ENCODE data around the gene IGSF9.

Gene IGSF9

DNA sequence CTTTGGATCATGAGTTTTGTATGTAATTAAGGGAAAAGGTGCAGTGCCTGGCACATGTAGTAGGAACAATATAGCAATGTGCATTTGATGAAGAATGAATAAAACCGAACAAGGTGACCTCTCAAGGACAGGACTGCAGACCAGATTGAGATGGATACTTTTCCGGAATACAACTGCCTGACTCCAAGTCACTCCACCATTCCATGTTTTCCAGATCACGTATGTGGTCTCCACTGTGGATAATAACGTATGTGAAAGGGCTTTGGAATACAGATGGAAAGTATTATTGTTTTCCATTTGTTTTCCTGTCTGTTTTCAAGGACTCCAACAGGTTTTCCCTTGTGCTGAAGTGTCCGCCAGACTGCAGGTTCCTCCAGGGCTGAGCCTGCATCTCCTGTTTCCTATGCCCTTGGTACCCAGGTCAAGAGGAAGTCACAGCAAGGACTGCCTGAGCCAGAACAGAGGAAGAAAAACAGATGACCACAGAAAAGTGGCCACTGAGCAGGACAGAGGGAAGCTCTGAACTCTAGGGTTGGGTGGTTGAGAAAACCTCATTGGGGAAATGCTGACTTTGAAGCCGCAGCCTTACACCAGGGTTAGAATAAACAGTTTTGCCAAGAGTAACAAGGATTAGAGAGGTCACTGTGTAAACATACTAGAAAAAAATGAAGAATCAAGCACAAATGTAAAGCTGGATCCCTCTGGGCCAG is 49.4 kb downstream of the IGSF9 start:
- no peak for DNase-seq

DNA sequence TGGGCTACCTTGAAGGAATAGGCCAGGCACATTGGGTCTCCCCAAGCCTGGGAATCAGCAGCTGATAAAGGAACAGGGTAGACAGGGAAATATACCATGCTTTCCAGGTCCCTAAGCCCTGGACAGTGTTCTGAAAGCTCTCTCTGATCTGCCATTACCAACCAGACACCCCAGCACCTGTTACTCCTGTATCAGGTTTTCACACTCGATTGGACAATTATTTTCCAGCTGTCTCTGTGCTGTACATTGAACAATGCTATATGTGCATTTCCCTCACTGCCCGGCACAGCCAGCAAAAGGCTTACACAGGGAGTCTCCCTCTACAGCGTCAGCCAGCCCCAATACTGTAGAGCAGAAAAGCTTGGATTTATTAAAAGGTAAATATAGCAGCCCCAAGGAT is 50.1 kb downstream of the IGSF9 start:
- no peak for DNase-seq

DNA sequence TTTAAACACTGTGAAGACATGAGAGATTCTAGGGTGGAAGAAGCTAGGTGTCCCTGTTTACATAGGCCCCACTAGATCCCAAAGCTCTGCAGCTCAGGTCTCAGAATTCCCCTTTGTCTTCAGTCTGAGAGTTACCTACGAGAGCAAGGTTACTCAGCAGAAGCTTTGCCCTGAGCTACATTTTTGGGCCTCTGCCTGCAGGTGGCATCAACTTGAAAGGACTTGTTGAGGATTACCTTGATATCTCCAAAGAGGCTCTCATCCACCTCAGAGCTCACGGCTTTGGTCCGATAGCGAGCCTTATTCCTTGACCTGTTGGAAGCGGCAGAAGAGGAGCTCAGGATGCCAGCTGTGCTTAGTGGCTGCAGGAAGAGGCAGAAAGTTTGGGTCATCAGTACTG is 52.5 kb downstream of the IGSF9 start:
- no peak for DNase-seq

DNA sequence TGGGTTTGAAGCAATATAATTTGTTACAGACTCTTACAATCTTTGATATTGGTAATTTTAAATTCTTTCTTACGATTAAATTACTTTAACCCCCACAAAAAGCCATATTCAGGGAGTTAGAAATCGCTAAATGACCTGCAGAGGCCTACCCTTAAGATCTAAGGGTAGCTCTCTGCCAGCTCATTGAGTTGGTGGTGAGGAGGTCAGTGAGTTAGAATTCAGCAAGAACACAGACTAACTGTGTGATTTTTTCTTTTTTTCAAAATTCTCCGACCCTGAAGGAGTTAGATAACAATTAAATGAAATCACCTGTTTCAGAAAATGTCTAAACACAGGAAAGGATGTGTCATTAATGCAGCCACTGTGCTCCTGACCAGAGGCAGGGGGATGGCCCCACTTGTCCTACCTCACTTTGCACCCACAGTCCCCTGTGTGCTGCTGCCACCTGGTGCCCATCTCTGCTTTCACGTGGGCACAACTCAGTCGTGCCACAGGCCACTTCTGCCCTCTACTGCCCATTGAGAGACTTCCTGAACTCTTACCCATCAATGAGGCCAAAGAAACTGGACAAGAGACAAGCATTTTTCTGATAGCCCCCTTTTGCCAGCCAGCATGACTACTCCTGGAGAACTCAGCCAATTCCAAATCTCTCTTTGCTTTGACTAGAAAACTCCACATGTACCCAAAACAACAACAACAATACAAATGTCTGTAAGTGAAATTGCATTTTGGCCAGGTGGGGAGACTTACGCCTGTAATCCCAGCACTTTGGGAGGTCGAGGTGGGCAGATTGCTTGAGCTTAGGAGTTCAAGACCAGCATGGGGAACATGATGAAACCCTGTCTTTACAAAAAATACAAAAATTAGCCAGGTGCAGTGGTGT is 53.9 kb downstream of the IGSF9 start:
- peak; percentile 87 for DNase-seq

GRCh38 chr1:159890390-159890789 is 55.0 kb downstream of the IGSF9 start:
- DNase-seq: no peak

DNA sequence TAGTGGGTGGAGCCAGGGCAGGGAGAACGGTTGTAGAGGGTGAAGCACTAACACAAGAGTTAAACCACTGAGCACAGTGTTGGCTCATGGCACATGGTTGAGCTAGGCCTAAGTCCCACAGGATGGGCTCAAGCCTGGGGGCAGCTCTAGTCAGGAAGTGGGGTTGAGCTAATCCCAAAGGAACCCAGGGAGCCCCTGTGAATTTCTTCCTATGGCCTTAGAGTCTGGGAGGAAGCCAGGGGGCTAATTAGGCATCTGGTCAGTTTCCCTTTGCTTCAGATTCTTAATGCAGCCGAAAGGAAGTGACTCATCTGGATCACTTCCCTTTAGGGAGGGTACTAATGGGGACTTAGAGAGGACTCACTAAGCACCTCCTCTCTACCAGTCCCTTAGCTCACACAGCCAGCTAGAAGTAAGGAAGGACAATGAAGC is 55.6 kb downstream of the IGSF9 start:
- DNase-seq: no peak

- no peak for DNase-seq
Observed at GRCh38 chr1:159889202-159889601, 56.2 kb downstream of the IGSF9 start.

- DNase-seq: no peak
Observed at GRCh38 chr1:159884296-159884695, 61.1 kb downstream of the IGSF9 start.

- no peak for DNase-seq
Observed at GRCh38 chr1:159883134-159883533, 62.3 kb downstream of the IGSF9 start.

GRCh38 chr1:159882527-159882862 is 62.9 kb downstream of the IGSF9 start:
- no peak for DNase-seq

GRCh38 chr1:159881622-159882526 is 63.5 kb downstream of the IGSF9 start:
- peak; percentile 34 for DNase-seq

DNA sequence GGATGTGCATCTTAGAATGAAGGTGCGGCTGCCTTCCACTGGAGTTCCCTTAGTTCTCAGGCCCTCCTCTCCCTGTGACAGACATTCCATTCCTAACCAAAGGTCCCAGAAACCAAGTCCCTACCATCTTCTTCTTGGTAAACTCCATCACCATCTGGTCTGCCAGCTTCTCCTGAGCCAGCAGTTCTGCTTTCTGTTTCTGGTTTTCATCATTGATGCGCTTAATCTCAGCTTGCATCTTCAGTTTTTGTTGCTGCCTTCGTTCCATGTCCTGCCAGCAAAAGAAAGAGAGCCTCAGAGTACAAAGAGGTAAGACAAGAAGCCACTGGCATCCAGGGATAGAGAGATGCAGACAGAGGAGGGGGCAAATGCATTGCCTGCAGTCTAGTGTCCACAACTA is 65.0 kb downstream of the IGSF9 start:
- DNase-seq: no peak

GRCh38 chr1:159879977-159880376 is 65.4 kb downstream of the IGSF9 start:
- DNase-seq: no peak

DNA sequence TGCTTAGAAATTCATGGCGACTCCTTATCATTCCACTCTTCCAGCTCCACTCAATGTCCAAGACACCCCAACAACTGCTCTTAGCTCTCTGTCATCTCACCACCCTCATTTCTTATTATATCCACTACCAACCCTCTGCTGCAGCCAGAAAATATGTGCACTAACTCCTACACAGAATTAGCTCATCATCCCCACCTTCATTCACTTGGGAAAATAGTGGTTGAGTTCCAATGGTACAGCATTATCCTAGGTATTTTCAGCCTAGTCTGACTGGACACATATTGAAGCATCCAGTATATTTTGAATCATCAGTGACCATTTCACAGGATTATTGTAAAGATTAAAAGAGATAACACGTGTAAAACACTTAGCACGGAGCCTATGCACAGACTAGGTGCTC is 66.3 kb downstream of the IGSF9 start:
- DNase-seq: no peak

DNA sequence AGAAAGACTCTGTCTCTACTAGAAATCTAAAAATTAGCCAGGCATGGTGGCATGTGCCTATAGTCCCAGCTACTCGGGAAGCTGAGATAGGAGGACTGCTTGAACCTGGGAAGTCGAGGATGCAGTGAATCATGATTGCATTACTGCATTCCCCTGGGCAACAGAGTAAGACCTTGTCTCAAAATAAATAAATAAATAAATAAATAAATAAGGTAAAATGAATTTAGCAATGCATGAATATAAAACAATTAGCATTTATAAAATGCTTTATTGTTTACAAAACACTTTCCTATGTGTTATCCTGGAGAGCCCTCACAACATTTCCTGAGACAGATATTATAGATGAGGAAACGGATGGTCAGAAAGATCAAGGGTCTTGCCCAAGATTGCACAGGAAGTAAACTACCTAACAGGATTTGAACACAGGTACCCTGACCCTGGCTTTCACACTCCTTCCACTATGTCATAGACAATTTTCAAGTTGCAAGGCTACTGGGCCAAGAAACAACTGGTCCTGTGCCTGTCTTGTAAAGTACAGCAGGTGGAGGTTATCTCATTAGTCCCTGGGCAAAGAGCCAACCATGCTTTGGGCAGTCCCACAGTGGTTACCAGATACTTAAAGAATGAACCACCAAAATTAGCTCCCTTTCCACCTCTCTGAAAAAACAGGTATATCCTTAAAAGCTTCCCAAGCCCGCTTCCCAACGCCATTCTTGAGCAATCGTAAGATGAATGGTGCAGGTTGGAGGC is 67.5 kb downstream of the IGSF9 start:
- no peak for DNase-seq
